Gastroesophageal sphincter (tissue), 3 donors: ENCODE results near the gene ZNF622.

Source experiments
- EP300 ChIP-seq: sonication (generic); formaldehyde crosslinking; IDR thresholded peaks from one replicate; pipeline ENCODE4 v1.6.1; 2017; ENCODE audit warnings: antibody characterized with exemption, mild to moderate bottlenecking
- TF ChIP-seq, protein P1 (sequence below), 4 experiments: fragments of 200-600 bp in 2 of 4; fragments of 450-650 bp in 2 of 4; sonication (generic) in 1 of 4; IDR thresholded peaks; one replicate each; pipeline ENCODE4 v1.5.1; 2017 to 2019; ENCODE audit warnings: antibody characterized with exemption in 4 of 4, mild to moderate bottlenecking in 2 of 4, moderate library complexity in 2 of 4

- TF ChIP-seq, protein P1, sequence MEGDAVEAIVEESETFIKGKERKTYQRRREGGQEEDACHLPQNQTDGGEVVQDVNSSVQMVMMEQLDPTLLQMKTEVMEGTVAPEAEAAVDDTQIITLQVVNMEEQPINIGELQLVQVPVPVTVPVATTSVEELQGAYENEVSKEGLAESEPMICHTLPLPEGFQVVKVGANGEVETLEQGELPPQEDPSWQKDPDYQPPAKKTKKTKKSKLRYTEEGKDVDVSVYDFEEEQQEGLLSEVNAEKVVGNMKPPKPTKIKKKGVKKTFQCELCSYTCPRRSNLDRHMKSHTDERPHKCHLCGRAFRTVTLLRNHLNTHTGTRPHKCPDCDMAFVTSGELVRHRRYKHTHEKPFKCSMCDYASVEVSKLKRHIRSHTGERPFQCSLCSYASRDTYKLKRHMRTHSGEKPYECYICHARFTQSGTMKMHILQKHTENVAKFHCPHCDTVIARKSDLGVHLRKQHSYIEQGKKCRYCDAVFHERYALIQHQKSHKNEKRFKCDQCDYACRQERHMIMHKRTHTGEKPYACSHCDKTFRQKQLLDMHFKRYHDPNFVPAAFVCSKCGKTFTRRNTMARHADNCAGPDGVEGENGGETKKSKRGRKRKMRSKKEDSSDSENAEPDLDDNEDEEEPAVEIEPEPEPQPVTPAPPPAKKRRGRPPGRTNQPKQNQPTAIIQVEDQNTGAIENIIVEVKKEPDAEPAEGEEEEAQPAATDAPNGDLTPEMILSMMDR (IDR thresholded peaks at IDR 0.05): peak; percentile 42 to 87 (median 67)
- no peak for TF ChIP-seq EP300
Observed at GRCh38 chr5:16489322-16489791, 23.8 kb upstream of the ZNF622 start.
